GM18505 (cell line): Measurements from ENCODE around the gene AUTS2.

Source experiments
- ATAC-seq: cut with Tn5 transposase; IDR thresholded peaks from one replicate; pipeline ENCODE4 v1.9.1; 2021; ENCODE audit not compliant: unreplicated experiment
- POLR2A ChIP-seq: IDR thresholded peaks from 4 replicates; pipeline ENCODE4 v1.6.1; 2011; ENCODE audit warnings: borderline replicate concordance; ENCODE audit not compliant: insufficient read depth, insufficient read length; ENCODE audit errors: extremely low read depth

Gene AUTS2

DNA sequence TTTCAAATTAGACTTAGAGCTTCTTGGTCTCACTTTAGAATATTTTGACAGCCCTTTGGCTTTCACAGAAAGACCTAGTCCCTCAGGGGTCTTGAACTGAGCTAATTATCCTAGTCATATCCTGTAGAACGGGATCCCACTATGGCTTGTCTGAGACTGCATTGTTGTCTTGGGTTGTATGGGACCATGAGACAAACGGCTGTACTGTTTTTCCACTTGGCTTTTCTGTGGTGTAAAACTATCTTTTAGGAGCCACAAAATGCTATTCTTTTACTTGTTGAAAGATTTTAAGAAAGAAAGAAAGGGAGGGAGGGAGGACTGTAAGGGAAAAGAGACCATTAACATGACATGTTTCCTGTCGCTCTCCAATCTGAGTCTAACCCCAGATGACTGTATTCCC lies 432.5 kb downstream of the AUTS2 start:
- ATAC-seq: no peak

DNA sequence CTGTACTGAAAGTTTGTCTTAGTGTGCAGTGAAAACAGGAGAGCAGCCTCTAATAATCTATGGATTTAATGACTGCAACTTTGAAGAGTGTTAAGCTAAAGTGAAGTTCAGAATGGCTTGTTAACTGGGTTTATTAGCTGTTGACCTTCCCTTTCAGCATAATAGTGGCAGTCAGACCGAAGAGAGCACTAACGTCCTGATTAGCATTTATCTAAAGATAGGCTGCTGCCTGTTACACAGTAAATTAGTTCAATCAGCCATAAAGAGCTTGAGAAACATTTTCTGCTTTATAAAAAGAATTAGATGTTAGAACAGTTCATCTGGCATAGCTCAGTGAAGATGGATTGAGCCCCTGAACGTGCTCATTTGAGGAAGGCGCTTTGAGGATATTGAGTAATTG lies 433.0 kb downstream of the AUTS2 start:
- ATAC-seq: no peak

More for the DNA sequence above, 432.5 kb downstream of the AUTS2 start:
- no peak for TF ChIP-seq POLR2A

GRCh38 chr7:70032649-70033048 lies 434.4 kb downstream of the AUTS2 start:
- TF ChIP-seq POLR2A: no peak
- no peak for ATAC-seq

More for the DNA sequence above, 433.0 kb downstream of the AUTS2 start:
- no peak for TF ChIP-seq POLR2A

- no peak for ATAC-seq
- no peak for TF ChIP-seq POLR2A
Observed at GRCh38 chr7:70033226-70033625, 435.0 kb downstream of the AUTS2 start.

- ATAC-seq: no peak
Observed at GRCh38 chr7:70034999-70035398, 436.7 kb downstream of the AUTS2 start.

GRCh38 chr7:70035519-70035918 lies 437.2 kb downstream of the AUTS2 start:
- no peak for ATAC-seq

More at GRCh38 chr7:70034999-70035398, 436.7 kb downstream of the AUTS2 start:
- TF ChIP-seq POLR2A: no peak

DNA sequence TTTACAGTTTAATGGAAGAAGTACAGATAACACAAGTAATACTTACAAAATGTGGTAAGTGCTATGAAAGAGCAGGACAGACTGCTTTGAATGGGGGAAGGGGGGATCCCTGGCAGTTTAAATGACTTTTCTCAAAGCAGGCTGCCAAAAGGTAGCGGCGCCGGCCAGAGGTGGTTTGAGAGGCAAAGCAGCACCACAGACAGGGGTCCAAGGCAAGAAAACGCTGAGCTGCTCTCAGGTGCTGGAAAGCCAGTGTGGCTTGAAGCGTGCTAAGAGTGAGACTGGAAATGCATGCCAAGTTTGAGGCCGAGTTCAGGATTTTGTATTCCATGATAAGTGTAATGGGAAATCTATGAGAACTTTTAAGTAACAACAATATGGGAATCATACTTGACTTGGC lies 437.7 kb downstream of the AUTS2 start:
- no peak for TF ChIP-seq POLR2A
- no peak for ATAC-seq

More at GRCh38 chr7:70035519-70035918, 437.2 kb downstream of the AUTS2 start:
- no peak for TF ChIP-seq POLR2A

DNA sequence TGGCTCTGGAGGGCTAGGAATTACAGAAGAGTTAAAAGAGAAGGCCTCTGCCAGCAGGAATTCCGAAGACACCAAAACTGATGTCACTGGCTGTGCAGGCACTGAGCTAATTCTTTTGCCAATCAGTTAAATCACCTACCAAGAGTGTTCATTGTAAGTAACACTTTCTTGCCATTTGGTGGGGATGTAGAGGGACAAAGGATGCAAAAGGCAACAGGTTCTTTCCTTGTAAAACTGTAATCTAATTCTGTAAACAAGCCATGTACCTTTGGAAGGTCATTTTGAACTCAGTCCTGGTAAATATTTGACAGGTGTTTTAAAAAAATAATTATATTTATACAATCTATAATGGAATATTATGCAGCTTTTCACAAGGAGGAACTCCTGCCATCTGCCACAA lies 438.4 kb downstream of the AUTS2 start:
- ATAC-seq: no peak
- TF ChIP-seq POLR2A: no peak

GRCh38 chr7:70037171-70037933 lies 439.1 kb downstream of the AUTS2 start:
- TF ChIP-seq POLR2A: no peak
- ATAC-seq: no peak

DNA sequence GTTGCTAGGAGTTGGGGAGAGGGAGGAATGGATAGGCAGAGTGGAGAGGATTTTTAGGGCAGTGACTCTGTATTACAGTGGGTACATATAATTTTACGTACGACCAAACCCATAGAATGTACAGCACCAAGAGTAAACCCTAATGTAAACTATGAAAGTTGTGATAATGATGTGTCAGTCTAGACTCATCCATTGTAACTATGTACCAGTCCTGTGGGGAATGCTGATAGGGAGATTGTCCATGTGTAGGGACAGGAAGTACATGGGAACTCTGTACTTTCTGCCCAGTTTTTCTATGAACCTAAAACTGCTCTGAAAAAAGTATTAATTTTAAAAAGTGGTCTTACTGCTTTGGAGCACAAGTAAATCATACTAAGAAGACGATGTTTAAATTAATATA lies 441.8 kb downstream of the AUTS2 start:
- ATAC-seq: no peak
- TF ChIP-seq POLR2A: no peak

GRCh38 chr7:70040970-70041766 lies 442.9 kb downstream of the AUTS2 start:
- TF ChIP-seq POLR2A: no peak
- no peak for ATAC-seq

- no peak for ATAC-seq
- TF ChIP-seq POLR2A: no peak
Observed at GRCh38 chr7:70042533-70042932, 444.3 kb downstream of the AUTS2 start.

- no peak for ATAC-seq
Observed at GRCh38 chr7:70043015-70043538, 444.8 kb downstream of the AUTS2 start.

More at GRCh38 chr7:70043015-70043538, 444.8 kb downstream of the AUTS2 start:
- TF ChIP-seq POLR2A: no peak
